Glomerular endothelial cell (primary cell): Measurements from ENCODE around the gene PILRA. TPM values are rescaled to one million over a fixed set of nuclear protein-coding genes. Genes with fewer than 3 reads are reported as not detected.

ENCODE experiments used
- total RNA-seq: library from RNA; depleted of rRNA; stranded (reverse); fragments of >200 nt; gene quantifications from 2 replicates; pipeline ENCODE4 v1.2.3, GENCODE V29; 2015

The PILRA gene
- total RNA-seq, 1 donor from 2014 or later = 2.5 TPM

Other genes starting within 250 kb of the PILRA start
- 2.3 and 3.9 TPM in 2 replicates for gene MBLAC1, start 246.5 kb upstream of the PILRA start, total RNA-seq
- 137 and 193 TPM in 2 replicates for gene LAMTOR4, start 224.6 kb upstream of the PILRA start, total RNA-seq
- 9.3 and 20.0 TPM in 2 replicates for gene TRAPPC14, start 214.8 kb upstream of the PILRA start, total RNA-seq
- gene GAL3ST4, start 204.9 kb upstream of the PILRA start, total RNA-seq = 1.6 and 2.3 TPM in 2 replicates
- gene GPC2, start 196.1 kb upstream of the PILRA start, total RNA-seq = 3.2 and 6.8 TPM in 2 replicates
- 0.15 and 1.1 TPM in 2 replicates for gene STAG3, start 195.6 kb upstream of the PILRA start, total RNA-seq
- 0.12 TPM in 1 of 2 replicates, not detected in the other for gene PVRIG, start 153.5 kb upstream of the PILRA start, total RNA-seq
- gene SPDYE3, start 65.8 kb upstream of the PILRA start, total RNA-seq = not detected in 2 replicates
- gene PILRB, start 15.4 kb upstream of the PILRA start, total RNA-seq = 12.0 and 36.8 TPM in 2 replicates
- gene ZCWPW1, start 55.2 kb downstream of the PILRA start, total RNA-seq = 0.78 and 4.5 TPM in 2 replicates
- gene MEPCE, start 56.3 kb downstream of the PILRA start, total RNA-seq = 32.9 and 41.1 TPM in 2 replicates
- gene PPP1R35, start 63.0 kb downstream of the PILRA start, total RNA-seq = 31.7 and 42.9 TPM in 2 replicates
- gene SPACDR, start 90.8 kb downstream of the PILRA start, total RNA-seq = 1.0 TPM in 1 of 2 replicates, not detected in the other
- 66.1 and 75.2 TPM in 2 replicates for gene TSC22D4, start 105.7 kb downstream of the PILRA start, total RNA-seq
- gene NYAP1, start 110.4 kb downstream of the PILRA start, total RNA-seq = 2.5 and 3.6 TPM in 2 replicates
- gene AGFG2, start 165.7 kb downstream of the PILRA start, total RNA-seq = 29.2 and 37.3 TPM in 2 replicates
- gene SAP25, start 200.4 kb downstream of the PILRA start, total RNA-seq = 0.29 and 1.8 TPM in 2 replicates
- gene LRCH4, start 212.6 kb downstream of the PILRA start, total RNA-seq = 42.4 and 93.0 TPM in 2 replicates
- gene FBXO24, start 212.8 kb downstream of the PILRA start, total RNA-seq = not detected in 2 replicates
- gene PCOLCE, start 228.9 kb downstream of the PILRA start, total RNA-seq = 2.9 and 5.7 TPM in 2 replicates
- 21.2 and 28.9 TPM in 2 replicates for gene MOSPD3, start 239.1 kb downstream of the PILRA start, total RNA-seq